ENCODE data around the gene CLIC6.

CLIC6 gene

DNA sequence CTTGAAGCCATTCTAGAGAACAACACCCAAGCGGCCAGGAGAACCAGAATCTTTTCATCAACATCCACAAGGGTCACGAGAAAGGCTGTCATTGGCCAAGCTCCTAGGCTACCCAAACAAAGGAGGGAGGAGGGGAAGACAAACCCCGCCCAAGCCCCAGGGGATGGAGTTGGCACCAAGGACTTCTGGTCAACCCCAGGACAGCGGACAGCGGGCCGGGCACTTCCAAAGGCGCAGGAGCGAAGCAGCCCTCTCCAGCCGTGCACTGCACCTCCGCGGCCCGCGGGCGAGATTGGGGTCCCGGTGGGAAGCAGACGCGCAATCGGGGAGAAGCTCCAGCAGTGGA, at the start of gene CLIC6:
Gene CLIC6 (plus strand): TSS at position 192 of the 346 bp plus-strand sequence. CDS start 395 bp downstream, outside the sequence.
- no peak for DNase-seq (ENCODE audit: low read depth)

DNA sequence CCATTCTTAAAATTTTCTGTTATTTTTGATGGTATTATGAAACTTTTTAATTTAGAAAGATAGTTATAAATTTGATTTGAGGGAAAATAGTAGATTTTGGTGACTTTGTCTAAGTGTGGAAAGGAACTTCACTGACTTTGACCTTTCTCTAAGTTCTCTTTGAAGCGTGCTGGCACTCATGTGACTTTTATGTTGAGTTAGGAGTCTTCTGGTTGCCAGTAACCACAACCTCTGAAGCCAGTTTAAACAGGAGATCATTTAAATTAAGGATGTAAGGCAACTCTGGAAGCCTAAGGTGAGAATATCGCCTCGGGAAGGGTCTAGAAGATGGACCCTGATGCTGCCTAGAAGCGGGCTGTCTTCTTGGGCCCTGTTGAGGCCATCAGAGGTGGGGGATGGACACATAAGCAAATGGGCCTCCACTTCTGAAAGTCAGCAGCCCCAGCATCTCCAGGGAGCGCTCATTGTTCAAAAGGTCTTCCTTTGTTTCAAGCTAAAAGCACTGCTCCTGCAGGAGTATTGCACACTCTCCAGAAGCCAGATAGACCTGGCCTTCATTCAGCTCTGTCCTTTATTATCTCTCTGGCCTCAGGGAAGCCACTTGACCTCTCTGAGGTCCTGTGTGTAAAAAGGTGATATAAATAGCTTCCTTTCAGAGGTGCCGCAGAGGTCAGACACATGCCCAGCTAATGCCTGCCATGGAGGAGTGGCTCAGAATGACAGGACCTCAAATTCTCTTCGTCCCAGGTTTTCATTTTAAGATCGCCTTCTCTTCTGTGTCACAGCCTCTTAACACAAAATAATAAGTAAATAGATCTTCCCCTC, 48.7 kb upstream of the CLIC6 start:
- no peak for DNase-seq (ENCODE audit: low read depth)

DNA sequence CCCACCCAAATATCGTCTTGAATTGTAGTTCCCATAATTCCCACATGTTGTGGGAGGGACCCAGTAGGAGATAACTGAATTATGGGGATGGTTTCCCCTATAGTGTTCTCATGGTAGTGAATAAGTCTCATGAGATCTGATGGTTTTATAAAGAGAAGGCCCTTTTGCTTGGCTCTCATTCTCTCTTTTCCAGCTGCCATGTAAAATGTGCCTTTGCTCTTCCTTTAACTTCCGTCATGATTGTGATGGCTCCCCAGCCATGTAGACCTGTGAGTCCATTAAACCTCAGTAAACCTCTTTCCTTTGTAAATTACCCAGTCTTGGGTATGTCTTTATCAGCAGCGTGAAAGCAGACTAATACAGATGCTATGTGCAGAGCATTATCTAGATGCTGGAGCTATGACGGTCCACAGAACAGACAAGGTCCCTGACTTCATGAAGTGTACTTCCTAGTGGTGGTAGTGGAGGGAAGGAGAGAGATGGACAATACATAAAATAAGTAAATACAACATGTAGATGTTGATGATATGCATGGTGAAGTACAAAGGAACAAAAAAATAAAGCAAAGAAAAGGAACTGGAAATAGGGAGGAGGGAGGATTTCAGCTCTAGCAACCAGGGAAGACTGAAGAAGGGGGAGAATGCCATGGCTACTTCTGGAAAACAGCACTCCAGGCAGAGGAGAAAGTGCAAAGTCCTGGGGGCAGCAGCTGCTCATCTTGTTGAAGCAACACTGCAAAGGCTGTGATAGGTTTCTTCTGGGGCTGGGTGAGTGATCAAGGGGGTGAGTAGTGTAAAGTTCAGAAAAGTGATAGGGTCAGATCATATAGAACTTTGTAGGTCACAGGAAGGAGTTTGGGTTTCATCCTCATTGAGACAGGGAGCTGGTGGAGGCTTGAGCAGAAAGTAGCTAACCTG, 47.1 kb upstream of the CLIC6 start:
- DNase-seq (ENCODE audit: low read depth) = no peak

DNA sequence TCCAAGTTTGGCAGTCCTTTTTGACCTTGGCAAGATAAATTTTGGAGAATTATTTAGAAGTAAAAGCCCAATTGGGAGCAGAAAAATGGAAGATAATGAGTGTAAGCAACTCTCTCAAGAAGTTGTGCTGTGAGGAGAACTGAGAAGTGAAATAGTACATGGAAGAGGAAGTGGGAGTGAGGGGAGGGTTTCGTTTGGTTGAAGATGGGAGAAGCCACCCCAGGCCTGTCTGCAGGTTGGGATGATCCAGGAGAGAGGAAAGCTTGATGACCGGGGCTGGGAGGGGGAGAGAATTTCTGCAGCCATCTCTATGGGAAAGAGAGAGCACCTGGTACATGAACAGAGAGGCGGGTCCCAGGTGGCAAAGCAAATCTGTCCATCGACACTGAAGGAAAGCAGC, 45.3 kb upstream of the CLIC6 start:
- DNase-seq (ENCODE audit: low read depth) = no peak

DNA sequence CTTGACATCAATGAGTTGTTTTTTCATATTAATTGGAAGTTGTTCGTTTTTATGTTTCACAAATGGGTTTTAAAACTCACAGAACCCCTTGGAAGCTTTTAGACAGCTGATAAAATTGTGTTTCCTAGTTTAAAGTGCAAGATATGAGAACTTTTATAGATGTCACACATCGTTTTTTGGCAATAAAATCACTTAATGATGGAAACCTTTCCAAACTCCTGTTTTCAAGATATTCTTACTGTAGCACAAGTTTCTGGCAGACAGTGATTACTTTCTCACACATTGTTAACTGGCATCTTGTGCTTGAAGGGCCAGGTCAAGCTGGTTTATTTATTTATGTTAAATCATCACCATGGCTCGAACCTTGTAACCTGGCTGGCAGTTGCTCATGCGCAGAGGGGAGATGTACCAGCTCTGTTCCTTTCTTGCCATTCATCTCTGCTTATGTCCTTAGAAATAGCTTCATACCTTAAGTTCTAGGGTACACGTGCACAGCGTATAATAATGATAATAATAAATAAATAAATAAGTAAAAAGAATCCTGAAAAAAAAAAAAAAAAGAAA, 43.7 kb upstream of the CLIC6 start:
- no peak for DNase-seq (ENCODE audit: low read depth)

DNA sequence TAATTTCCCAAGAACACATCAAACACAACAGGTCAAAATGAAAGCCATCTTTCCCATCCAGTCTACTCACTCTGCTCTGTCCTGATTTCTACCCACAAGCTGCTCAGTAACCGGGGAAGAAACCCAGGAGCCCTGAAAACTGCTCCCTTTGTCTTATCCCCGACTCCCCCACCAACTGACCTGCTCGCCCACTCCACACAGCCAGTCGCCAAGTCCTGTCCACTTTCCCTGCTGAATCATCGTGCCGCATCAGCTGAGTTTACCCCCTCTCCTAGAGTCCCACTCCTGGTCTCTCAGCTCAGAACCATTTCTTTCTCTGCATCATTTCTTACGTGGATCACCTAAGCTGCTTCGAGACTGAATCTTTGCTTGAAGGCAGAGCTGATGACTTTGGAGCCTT, 42.7 kb upstream of the CLIC6 start:
- DNase-seq (ENCODE audit: low read depth) = no peak

DNA sequence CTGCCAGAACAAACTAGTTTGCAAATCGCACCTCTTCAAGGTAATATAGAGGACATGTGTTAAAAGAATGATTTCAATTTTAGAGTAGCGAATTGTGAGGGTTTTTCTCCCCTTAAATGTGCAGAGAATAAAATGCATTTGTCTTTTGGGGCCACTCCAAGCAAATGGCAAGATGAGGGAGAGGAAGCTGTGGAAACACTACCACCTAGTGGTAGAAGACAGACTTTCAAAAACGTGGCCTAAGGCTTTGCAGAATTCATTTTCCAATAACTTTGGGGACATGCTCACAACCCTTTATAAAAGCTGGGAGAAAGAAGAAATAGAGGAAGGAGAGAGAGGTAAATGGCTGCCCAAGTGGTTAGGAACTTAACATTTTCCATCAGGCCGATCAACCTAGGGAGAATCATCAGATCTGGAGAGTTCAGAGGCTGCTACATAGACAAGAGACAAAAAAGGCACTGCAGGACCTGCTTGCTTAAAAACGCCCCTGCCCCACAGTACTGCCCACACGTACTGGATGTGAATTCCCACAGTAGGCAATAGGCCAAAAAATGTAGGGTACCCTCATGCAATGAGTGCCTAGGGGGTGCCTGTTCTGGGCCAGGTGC, 38.2 kb upstream of the CLIC6 start:
- peak; percentile 54 for DNase-seq (ENCODE audit: low read depth)

DNA sequence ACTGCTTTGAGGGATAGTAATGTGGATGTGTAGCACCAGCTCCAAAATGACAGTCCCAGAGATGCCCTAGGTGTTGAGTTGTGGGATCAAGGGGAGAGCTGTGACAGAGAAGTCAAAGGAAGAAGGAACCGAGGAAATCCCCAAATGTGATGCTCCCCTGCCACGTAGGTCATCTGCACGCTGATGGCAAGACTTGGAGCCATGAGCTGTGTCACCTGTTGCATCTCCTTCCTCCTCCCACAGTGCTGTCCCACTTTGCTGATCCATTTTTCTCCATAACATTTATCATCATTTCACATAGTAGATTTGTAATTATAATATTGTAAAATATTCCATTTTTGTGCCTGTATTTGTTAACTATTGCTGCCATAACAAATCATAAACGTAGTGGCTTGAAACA, 36.3 kb upstream of the CLIC6 start:
- DNase-seq (ENCODE audit: low read depth) = no peak

DNA sequence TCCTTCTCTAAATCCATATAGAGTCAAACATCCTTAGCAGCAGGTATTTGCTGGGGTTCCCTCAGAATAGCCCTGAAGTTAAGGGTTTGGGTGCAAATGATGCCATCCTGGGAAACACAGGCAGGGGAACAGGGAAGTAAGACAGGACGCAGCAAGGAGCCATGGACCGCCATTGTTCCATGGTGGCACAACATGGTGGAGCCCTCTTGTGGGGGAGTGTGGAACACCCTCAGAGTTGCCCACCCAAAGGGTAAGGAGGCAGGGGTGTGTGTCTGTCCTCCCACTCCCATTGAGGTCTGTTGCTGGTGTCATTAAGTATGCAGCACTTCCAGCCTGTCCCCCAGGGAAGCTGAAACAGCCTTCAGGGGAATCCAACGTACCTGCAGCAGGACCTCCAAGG, 33.5 kb upstream of the CLIC6 start:
- DNase-seq (ENCODE audit: low read depth) = no peak

DNA sequence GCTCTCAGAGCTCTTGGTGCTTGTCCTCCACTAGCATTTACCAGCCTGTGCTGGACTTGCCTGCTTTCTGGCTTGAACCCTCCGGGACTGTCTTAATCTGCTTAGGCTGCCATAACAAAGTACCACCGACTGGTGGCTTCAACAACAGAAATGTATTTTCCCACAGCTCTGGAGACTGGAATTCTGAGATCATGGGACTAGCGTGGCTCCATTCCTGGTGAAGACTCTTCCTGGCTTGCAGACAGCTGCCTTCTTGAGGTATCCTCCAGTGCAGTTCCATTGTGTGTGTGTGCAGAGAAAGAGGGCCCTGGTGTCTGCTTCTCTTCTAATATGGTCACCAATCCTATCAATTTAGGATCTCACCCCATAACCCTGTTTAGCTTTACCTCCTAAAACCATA, 31.8 kb upstream of the CLIC6 start:
- DNase-seq (ENCODE audit: low read depth) = no peak

DNA sequence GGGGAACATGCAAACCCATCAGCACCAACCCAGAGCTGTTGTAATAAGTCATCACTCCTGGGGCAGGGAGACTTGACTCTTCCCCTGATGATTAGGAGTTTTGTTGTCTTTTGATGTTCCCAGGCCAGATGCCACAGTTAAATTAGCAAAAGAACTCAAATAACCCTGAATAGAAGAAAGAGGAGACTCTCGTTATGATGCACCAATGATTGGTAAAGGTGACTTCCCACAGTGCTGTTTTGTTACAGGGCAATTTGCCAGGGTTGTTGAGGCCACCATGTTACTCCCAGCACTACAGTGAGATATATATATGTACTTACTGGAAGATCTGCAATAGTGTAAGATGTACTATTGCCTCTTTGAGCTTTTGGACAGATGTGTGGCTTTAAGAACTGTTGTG, 29.5 kb upstream of the CLIC6 start:
- DNase-seq (ENCODE audit: low read depth) = no peak

DNA sequence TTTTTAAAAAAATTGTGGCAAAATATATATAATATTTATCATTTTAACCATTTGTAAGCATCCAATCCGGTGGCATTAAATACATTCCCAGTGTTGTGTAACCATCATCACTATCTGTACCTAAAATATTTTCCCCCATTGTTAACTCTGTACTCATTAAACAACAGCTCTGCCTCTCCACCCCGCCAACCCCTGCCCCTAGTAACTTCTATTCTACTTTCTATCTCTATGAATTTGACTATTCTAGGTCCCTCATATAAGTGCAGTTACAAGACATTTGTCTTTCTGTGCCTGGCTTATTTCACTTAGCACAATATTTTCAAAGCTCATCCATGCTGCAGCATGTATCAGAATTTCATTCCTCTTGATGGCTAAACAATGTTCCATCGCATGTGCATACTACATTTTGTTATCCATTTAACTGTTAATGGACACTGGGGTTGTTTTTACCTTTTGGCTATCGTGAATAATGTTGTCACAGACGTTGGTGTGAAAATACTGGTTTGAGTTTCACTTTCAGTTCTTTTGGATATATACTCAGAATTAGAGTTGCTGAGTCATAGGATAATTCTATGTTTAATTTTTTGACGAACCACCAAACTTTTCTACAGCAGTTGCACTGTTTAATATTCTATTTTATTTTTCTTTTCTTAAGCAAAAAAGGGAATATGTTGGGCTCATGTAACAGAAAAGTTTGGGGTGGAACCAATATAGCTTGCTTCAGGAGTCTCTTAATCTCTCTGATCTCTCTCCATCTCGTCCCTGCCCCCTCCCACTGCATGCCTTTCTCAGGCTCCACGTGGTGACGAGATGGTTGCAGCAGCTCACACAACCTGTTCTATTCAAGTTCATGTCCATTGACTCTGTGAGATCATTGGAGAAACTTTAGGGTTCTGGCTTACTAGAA, 28.7 kb upstream of the CLIC6 start:
- peak; percentile 31 for DNase-seq (ENCODE audit: low read depth)

DNA sequence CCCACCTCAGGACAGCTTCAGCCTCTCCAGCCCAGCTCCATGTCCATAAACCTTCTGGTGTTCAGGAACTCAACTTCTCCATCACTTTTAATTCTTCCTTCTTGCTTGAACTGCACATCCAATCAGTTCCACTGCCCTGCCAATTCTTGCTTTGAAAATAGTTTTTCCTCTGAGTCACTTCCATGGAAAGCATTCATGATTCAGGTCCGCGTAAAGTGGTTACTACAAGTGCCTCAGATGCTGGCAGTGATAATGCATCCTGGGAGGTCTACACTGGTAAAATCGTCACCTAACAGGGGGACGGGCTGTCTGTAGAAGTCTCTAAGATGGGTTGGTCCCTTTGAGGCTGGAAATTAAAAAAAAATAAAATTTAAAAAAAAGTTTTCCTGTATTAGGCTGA, 27.9 kb upstream of the CLIC6 start:
- DNase-seq (ENCODE audit: low read depth) = peak; percentile 90

DNA sequence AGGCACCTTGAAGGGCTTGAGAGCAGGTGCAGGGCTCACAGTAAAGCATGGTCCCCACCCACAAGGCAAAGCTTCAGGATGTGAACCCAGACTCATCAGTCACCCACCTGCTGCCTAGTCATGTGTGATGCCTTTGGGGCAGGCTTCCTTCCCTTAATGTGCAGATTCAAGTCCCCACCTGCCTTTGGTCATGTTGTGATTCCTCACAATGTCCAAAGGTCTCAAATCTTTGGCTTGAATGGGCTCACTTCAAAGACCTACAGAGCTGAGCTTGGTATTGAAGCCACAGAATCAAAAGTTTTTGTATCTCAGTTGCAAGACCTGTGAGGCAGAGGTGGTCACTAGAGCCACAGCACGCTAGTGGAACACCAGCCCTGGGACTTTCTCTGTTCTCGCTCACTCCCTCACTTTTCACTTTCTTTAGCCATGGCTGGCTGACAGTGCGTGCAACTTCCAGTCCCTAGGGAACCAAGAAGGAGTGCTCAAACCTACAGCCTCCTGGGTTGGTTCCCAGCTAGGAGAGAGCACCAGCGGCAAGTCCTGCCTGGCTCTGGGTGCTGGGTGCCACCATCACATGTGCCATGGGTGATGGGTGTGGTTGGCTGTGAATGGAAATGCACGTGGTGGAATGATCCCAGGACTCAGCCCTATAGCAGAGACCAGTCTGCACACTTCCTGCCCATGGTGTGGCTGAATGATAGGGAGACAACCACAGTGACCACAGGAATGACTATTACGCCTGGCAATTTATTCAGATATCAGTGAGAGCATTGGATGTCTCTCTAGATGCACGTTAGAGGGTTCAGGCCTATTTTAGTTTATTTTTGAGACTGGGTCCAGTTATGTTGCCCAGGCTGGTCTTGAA, 26.4 kb upstream of the CLIC6 start:
- DNase-seq (ENCODE audit: low read depth) = peak; percentile 41

DNA sequence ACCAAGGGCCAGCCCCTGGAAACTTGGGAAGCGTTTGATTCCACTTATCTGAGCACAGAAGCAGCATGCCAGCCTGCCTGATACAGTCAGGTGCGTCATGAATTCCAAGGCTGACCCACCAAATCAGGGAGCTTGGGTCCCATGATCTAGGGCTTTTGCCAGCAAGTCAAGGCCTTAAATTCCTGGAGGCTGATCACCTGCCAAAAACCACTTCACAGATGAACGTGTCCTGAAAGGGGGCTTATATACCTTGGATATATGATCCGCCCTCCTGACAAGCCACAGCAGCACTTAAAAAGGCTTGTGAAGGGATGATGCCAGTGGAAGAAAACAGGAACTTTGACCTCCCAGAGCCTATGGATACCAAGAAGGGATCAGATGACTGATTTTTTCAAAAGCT, 24.0 kb upstream of the CLIC6 start:
- no peak for DNase-seq (ENCODE audit: low read depth)

DNA sequence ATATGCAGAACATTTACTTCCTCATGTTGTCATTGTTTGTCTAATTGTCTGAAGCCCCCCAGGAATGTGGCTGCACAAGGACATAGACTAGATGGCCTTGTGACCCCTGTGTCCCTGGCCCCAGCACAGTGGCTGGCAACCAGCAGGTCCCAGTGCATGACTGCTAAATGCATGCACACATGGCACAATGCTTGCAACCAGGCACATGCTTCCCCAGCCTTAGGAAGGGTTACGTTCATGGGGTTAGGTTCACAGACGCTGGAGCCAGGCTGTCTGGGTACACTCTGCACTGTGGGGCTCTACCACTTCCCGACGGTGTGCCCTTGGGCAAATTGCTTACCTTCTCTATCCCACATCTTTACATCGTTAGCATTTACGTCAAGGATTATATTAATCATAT, 21.2 kb upstream of the CLIC6 start:
- DNase-seq (ENCODE audit: low read depth) = no peak

DNA sequence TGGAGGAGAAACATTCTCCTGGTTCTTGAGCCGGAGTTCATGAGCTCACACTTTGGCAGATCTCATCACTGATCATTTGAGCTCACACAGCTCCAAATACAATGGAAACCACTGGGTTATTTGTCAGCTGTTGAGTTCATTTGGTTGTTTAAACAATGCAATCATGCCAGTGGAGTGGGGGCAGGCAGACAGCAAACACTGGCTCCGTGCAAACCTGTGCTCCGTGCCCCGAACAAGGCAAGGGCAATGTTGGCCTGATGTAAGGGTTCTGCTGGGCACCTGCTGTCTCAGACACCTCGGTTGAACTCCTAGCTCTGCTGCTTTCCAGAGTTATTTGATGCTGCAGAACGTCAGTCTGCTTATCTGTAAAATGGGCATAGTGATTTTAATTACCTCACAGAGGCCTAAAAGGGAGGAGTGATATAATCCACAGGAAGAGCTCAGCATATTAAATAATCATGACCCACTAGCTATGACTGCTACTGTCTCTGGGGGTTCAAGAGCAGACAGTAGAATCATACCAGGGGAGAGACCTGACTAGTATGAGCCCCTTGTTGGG, 20.0 kb upstream of the CLIC6 start:
- DNase-seq (ENCODE audit: low read depth) = no peak

DNA sequence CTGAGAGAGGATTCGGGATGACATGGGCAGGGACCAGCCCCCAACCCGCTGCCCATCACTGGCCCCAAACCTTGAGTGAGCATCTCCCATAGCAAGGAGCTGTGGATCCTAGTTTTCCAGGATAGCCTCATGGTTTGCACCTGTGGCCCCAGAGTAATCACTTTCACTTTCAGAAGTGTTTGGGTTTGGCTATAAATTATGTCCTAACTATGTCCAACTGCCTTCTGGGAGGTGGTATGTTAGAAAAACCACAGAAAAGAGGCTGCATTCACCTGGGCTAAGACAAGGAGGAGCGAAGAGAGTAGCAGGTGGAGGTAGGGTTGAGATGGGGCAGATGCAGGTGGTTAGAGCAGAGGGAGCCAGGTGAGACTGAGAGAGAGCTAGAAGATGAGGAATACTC, 19.4 kb upstream of the CLIC6 start:
- no peak for DNase-seq (ENCODE audit: low read depth)

DNA sequence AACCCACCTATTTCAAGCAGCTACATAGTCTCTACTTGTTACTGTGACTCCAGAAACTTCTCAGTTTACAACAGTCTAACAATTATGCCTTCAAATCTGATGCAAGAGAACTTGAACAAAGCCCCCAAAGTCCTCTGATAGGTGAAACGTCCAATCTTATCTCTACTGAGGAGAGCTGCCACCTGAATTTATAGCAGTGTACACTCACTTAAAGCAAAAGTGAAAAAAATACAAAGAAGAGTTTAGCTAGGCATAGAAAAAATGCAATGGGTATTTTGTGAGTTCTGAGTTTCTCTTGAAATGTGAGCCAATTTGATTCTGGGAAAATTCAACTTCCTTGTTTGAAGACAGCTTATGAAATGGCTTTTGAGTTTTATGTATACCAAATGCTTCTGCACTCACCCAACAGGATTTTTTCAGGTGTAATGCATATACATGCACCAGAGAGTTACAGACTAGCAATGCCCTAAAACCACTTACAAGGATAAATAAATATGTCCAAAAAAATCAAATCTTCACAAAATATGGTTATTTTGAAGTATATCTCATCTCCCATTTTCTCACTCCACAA, 17.8 kb upstream of the CLIC6 start:
- no peak for DNase-seq (ENCODE audit: low read depth)

DNA sequence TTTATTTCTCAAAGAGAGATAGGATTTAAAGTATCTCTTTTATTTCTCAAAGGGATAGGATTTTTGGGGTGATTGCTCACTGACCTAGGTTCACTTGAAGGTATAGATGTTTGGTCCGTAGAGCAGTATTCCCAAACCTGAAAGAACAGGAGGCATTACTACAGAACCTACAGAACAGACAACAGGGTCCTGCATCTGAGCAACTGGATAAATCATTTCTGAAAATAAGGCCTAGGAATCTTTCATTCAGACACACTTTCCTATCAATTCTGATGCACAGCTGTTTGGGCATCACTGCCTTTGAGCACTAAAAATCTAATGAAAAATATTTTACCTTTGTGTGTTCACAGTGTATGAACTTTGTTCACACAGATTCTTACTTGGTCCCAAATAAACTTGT, 17.2 kb upstream of the CLIC6 start:
- DNase-seq (ENCODE audit: low read depth) = no peak
